K562 (cell line): ENCODE data around the gene RNF151. TPM values are rescaled to one million over a fixed set of nuclear protein-coding genes. Genes with fewer than 3 reads are reported as not detected.
A peak's percentile ranks its signal among the peaks of the same experiment; 100 is the strongest.

ENCODE experiments used
- ATF6 ChIP-seq: sonication (generic); formaldehyde crosslinking; IDR thresholded peaks from 2 replicates; pipeline ENCODE4 v1.4.0; 2020; ENCODE audit warnings: mild to moderate bottlenecking, missing genetic modification reagents
- CCNT2 ChIP-seq: IDR thresholded peaks from 2 replicates; pipeline ENCODE4 v1.6.1; 2011; ENCODE audit warnings: borderline replicate concordance, low read depth, mild to moderate bottlenecking, moderate library complexity, mixed read lengths, low read length; ENCODE audit not compliant: insufficient read length; ENCODE audit errors: extremely low read depth
- CTCF ChIP-seq, 3 experiments: IDR thresholded peaks in 2 of 3; conservative IDR thresholded peaks in 1 of 3; 2 replicates each; pipeline ENCODE4 v1.5.1; 2011 to 2012; ENCODE audit warnings: low read length in 3 of 3, mild to moderate bottlenecking in 3 of 3, control low read depth in 2 of 3, improper control_type of control experiment in 1 of 3, inconsistent platforms in 1 of 3, low read depth in 1 of 3, mixed read lengths in 1 of 3, moderate library complexity in 1 of 3; ENCODE audit not compliant: insufficient read depth in 2 of 3
- E2F5 ChIP-seq: sonication (generic); formaldehyde crosslinking; IDR thresholded peaks from 2 replicates; pipeline ENCODE4 v1.8.0; 2022; ENCODE audit warnings: mild to moderate bottlenecking, missing genetic modification reagents
- FOXA1 ChIP-seq: fragments of 450-650 bp; IDR thresholded peaks from 2 replicates; pipeline ENCODE4 v1.6.1; 2016; ENCODE audit warnings: mild to moderate bottlenecking, borderline replicate concordance
- IRF9 ChIP-seq: fragments of 450-650 bp; IDR thresholded peaks from 2 replicates; pipeline ENCODE4 v1.6.1; 2016; ENCODE audit warnings: missing biosample characterization, missing genetic modification characterization
- JUNB ChIP-seq: fragments of 450-650 bp; formaldehyde crosslinking; conservative IDR thresholded peaks from 2 replicates; pipeline ENCODE4 v1.4.0; 2020; ENCODE audit warnings: mild to moderate bottlenecking
- MAZ ChIP-seq, 2 experiments: fragments of 450-650 bp in 1 of 2; sonication (generic) in 1 of 2; formaldehyde crosslinking; IDR thresholded peaks in 1 of 2; conservative IDR thresholded peaks in 1 of 2; 2 replicates each; pipeline versions ENCODE4 v1.4.0 to v1.5.0; 2020; ENCODE audit warnings: mild to moderate bottlenecking in 1 of 2, missing genetic modification reagents in 1 of 2
- PURB ChIP-seq: sonication (generic); formaldehyde crosslinking; IDR thresholded peaks from 2 replicates; pipeline ENCODE4 v1.9.0; 2021; ENCODE audit warnings: low read depth, mild to moderate bottlenecking, missing genetic modification reagents
- RBM14 ChIP-seq: fragments of 200-400 bp; formaldehyde crosslinking; IDR thresholded peaks from 2 replicates; pipeline ENCODE4 v1.6.1; 2018; ENCODE audit warnings: low read depth, mild to moderate bottlenecking, low read length, moderate library complexity, borderline replicate concordance; ENCODE audit not compliant: insufficient read depth
- SIN3B ChIP-seq: fragments of 450-650 bp; IDR thresholded peaks from 2 replicates; pipeline ENCODE4 v1.6.1; 2017; ENCODE audit warnings: low read depth, mild to moderate bottlenecking, moderate library complexity
- SRSF7 ChIP-seq: fragments of 200-400 bp; formaldehyde crosslinking; optimal IDR thresholded peaks from 2 replicates; pipeline ENCODE3; 2017; ENCODE audit warnings: mild to moderate bottlenecking, low read depth, low read length
- TAL1 ChIP-seq: fragments of 450-650 bp; IDR thresholded peaks from 2 replicates; pipeline ENCODE4 v1.6.1; 2016; ENCODE audit warnings: mild to moderate bottlenecking
- TBL1XR1 ChIP-seq, 2 experiments: IDR thresholded peaks; 2 replicates each; pipeline ENCODE4 v1.6.1; 2012; ENCODE audit warnings: improper control_type of control experiment in 2 of 2, low read length in 2 of 2, mild to moderate bottlenecking in 1 of 2
- ZBED1 ChIP-seq: IDR thresholded peaks from 2 replicates; pipeline ENCODE4 v1.6.1; 2014
- ZFP30 ChIP-seq: fragments of 250-450 bp; sonication (Bioruptor Pico); IDR thresholded peaks from 2 replicates; pipeline ENCODE4 v1.8.0; 2022; ENCODE audit warnings: moderate library complexity, mild to moderate bottlenecking, inconsistent platforms, borderline replicate concordance
- ZNF57 ChIP-seq: fragments of 450-650 bp; formaldehyde crosslinking; IDR thresholded peaks from 2 replicates; pipeline ENCODE4 v1.4.0; 2020; ENCODE audit warnings: mild to moderate bottlenecking, moderate library complexity
- ZNF778 ChIP-seq: fragments of 450-650 bp; formaldehyde crosslinking; IDR thresholded peaks from 2 replicates; pipeline ENCODE4 v1.4.0; 2020; ENCODE audit warnings: mild to moderate bottlenecking, moderate library complexity
- polyA plus RNA-seq, 8 experiments: library from polyadenylated mRNA; depleted of rRNA in 4 of 8; stranded (reverse) in 5 of 8; unstranded in 3 of 8; fragments of >200 nt; fragmentation: Nextera tagmentation in 2 of 8; fragmentation: Illumina TruSeq in 1 of 8; extraction: Ambion mirVana in 2 of 8; extraction: Trizol in 1 of 8; gene quantifications; 2 replicates each; pipeline versions ENCODE4 v1.2.1 to v1.2.3, GENCODE V29; 2011 to 2014; ENCODE audit warnings: inconsistent platforms in 1 of 8, missing spikeins in 1 of 8
- total RNA-seq, 7 experiments: library from RNA; depleted of rRNA in 6 of 7; stranded (reverse); fragments of >200 nt in 6 of 7; fragmentation: Illumina TruSeq in 2 of 7; extraction: Trizol in 2 of 7; gene quantifications; 2 replicates each; pipeline versions ENCODE4 v1.2.1 to v1.2.3, GENCODE V29; 2011 to 2021; ENCODE audit warnings: low replicate concordance in 1 of 7
- TF ChIP-seq, protein P1 (sequence below): fragments of 250-450 bp; sonication (Bioruptor Pico); IDR thresholded peaks from 2 replicates; pipeline ENCODE4 v1.4.0; 2020

RNF151 gene
- total and polyA plus RNA-seq, 9 of the 15 experiments (the other 6 are each of a cell fraction or from before 2014, with no cell fraction given): not detected

- TF ChIP-seq ATF6 (CRISPR knock-in tag) (no peak), ZBED1 (peak; percentile 84), FOXA1 (no peak), CTCF (IDR thresholded peaks at IDR 0.05 in 2 of 3, conservative IDR thresholded peaks at IDR 0.05 in 1 of 3; ENCODE audit: insufficient read depth in 2 of 3, low read depth in 1 of 3, low read length in 3 of 3) (no peak), PURB (CRISPR knock-in tag) (no peak), SIN3B (no peak), ZNF778 (CRISPR knock-in tag) (no peak), ZNF57 (CRISPR knock-in tag) (no peak), CCNT2 (no peak), MAZ (CRISPR knock-in tag; conservative IDR thresholded peaks at IDR 0.05 in 1 of 2, IDR thresholded peaks at IDR 0.05 in 1 of 2) (peak; percentile 25 to 35; a peak in 1 of 4 replicates), SRSF7 (no peak), ZFP30 (CRISPR knock-in tag) (0 out of 2 replicates have a peak, but pooled peaks have one; percentile 22), IRF9 (tag) (no peak), TAL1 (no peak), E2F5 (no peak), TBL1XR1 (IDR thresholded peaks at IDR 0.05; ENCODE audit: low read length in 2 of 2) (peak in 1 of 2 experiments; percentile 18; a peak in 2 of 4 replicates), JUNB (no peak), RBM14 (no peak)
- TF ChIP-seq, protein P1, sequence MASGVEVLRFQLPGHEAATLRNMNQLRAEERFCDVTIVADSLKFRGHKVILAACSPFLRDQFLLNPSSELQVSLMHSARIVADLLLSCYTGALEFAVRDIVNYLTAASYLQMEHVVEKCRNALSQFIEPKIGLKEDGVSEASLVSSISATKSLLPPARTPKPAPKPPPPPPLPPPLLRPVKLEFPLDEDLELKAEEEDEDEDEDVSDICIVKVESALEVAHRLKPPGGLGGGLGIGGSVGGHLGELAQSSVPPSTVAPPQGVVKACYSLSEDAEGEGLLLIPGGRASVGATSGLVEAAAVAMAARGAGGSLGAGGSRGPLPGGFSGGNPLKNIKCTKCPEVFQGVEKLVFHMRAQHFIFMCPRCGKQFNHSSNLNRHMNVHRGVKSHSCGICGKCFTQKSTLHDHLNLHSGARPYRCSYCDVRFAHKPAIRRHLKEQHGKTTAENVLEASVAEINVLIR (CRISPR knock-in tag): no peak; the same call in 1 of the 2 replicates
Observed at GRCh38 chr16:1960665-1961630, 5.7 kb upstream of the RNF151 start (continued).
